Measurements from ENCODE around the gene EIF5B.
"Not testable (repeated sequence)": the region's sequence is repeated elsewhere in the genome, so short reads cannot be mapped to it uniquely, and the experiment has no call there.

- not testable (repeated sequence) for TF ChIP-seq POLR2AphosphoS5 (IDR thresholded peaks at IDR 0.05; ENCODE audit: low read depth); CTCF (IDR thresholded peaks at IDR 0.05; ENCODE audit: insufficient read depth, low read length); GABPA (IDR thresholded peaks at IDR 0.05; ENCODE audit: low read depth); REST (IDR thresholded peaks at IDR 0.05; ENCODE audit: insufficient replicate concordance, low read depth)
These were observed 17.6 kb downstream of the EIF5B start for GRCh38 chr2:99354825-99355224.
